SK-N-SH treated with all-trans-retinoic acid at 6 μM for 48 hours (cell line): ENCODE results near the gene PLAU.

Source experiments
- ARNTL ChIP-seq: fragments of 450-650 bp; formaldehyde crosslinking; IDR thresholded peaks from 2 replicates; pipeline ENCODE4 v1.5.0; 2020; ENCODE audit warnings: low read depth, mild to moderate bottlenecking, moderate library complexity, borderline replicate concordance
- CREB5 ChIP-seq: fragments of 250-450 bp; sonication (Bioruptor Pico); IDR thresholded peaks from 2 replicates; pipeline ENCODE4 v1.5.1; 2020; ENCODE audit warnings: low read depth, mild to moderate bottlenecking, moderate library complexity
- CSRNP3 ChIP-seq: fragments of 250-450 bp; sonication (Bioruptor Pico); IDR thresholded peaks from 2 replicates; pipeline ENCODE4 v1.5.1; 2021; ENCODE audit warnings: mild to moderate bottlenecking, moderate library complexity
- OSR1 ChIP-seq: fragments of 250-450 bp; sonication (Bioruptor Pico); IDR thresholded peaks from 2 replicates; pipeline ENCODE4 v1.8.0; 2022; ENCODE audit warnings: moderate library complexity, mild to moderate bottlenecking, inconsistent platforms
- PATZ1 ChIP-seq: fragments of 250-450 bp; sonication (Bioruptor Pico); IDR thresholded peaks from 2 replicates; pipeline ENCODE4 v1.8.0; 2020; ENCODE audit warnings: mild to moderate bottlenecking, moderate library complexity, borderline replicate concordance
- RARB ChIP-seq: fragments of 250-450 bp; sonication (Bioruptor Pico); IDR thresholded peaks from 2 replicates; pipeline ENCODE4 v1.8.0; 2021; ENCODE audit warnings: mild to moderate bottlenecking, moderate library complexity
- SNAI2 ChIP-seq: fragments of 250-450 bp; sonication (Bioruptor Pico); IDR thresholded peaks from 2 replicates; pipeline ENCODE4 v1.5.0; 2020; ENCODE audit warnings: mild to moderate bottlenecking, moderate library complexity
- TSHZ2 ChIP-seq: fragments of 250-450 bp; sonication (Bioruptor Pico); IDR thresholded peaks from 2 replicates; pipeline ENCODE4 v1.5.0; 2020; ENCODE audit warnings: mild to moderate bottlenecking, moderate library complexity
- ZFP3 ChIP-seq: fragments of 250-450 bp; sonication (Bioruptor Pico); IDR thresholded peaks from 2 replicates; pipeline ENCODE4 v1.5.0; 2020; ENCODE audit warnings: mild to moderate bottlenecking, moderate library complexity
- ZFP30 ChIP-seq: fragments of 450-650 bp; formaldehyde crosslinking; IDR thresholded peaks from 2 replicates; pipeline ENCODE4 v1.5.0; 2022; ENCODE audit warnings: mild to moderate bottlenecking, moderate library complexity
- ZNF8 ChIP-seq: fragments of 450-650 bp; formaldehyde crosslinking; IDR thresholded peaks from 2 replicates; pipeline ENCODE4 v1.5.0; 2020; ENCODE audit warnings: mild to moderate bottlenecking, moderate library complexity

- no peak for TF ChIP-seq PATZ1 (CRISPR knock-in tag)
- TF ChIP-seq ZNF8: no peak
- TF ChIP-seq ZFP30: no peak
- TF ChIP-seq RARB (CRISPR knock-in tag): no peak
- TF ChIP-seq OSR1 (CRISPR knock-in tag): no peak
- TF ChIP-seq ARNTL: no peak
- no peak for TF ChIP-seq SNAI2 (CRISPR knock-in tag)
- TF ChIP-seq ZFP3 (CRISPR knock-in tag): no peak
- no peak for TF ChIP-seq CREB5 (CRISPR knock-in tag)
- TF ChIP-seq TSHZ2: no peak
- no peak for TF ChIP-seq CSRNP3 (CRISPR knock-in tag)
Observed at GRCh38 chr10:73931767-73932619, 21.1 kb downstream of the PLAU start.
